Endometrial microvascular endothelial cells (primary cell): Measurements from ENCODE around the gene CLDN16. TPM values are rescaled to one million over a fixed set of nuclear protein-coding genes. Genes with fewer than 3 reads are reported as not detected.

Experiments used
- in situ Hi-C: cut with HindIII; loops from 2 replicates; pipeline ENCODE4 v1.10.0; 2017; ENCODE audit warnings: low sequenced_read_pairs, low pct_unique_long_range_greater_than_20kb; ENCODE audit errors: inconsistent ontology term
- total RNA-seq: library from RNA; depleted of rRNA; stranded (reverse); fragments of >200 nt; gene quantifications from one replicate; pipeline ENCODE4 v1.2.3, GENCODE V29; 2015; ENCODE audit errors: inconsistent ontology term

Gene CLDN16
- not detected for total RNA-seq

GRCh38 chr3:190387578-190388213 lies at the start of gene CLDN16:
TSS of gene CLDN16 (plus strand) at chr3:190388163. CDS start at chr3:190388330, 167 bp downstream.
- in situ Hi-C loops = no loop called here

GRCh38 chr3:190338717-190339116 lies 49.2 kb upstream of the CLDN16 start:
- in situ Hi-C loops = no loop called here

- in situ Hi-C loops = no loop called here
These were observed 48.8 kb upstream of the CLDN16 start for GRCh38 chr3:190339130-190339529.

- in situ Hi-C loops = no loop called here
These were observed 47.9 kb upstream of the CLDN16 start for GRCh38 chr3:190340071-190340470.

GRCh38 chr3:190345027-190345821 lies 42.7 kb upstream of the CLDN16 start:
- in situ Hi-C loops = no loop called here

GRCh38 chr3:190345878-190346277 lies 42.1 kb upstream of the CLDN16 start:
- in situ Hi-C loops = no loop called here

GRCh38 chr3:190346541-190346940 lies 41.4 kb upstream of the CLDN16 start:
- in situ Hi-C loops = no loop called here

GRCh38 chr3:190352861-190353457 lies 35.0 kb upstream of the CLDN16 start:
- in situ Hi-C loops = no loop called here

- in situ Hi-C loops = no loop called here
These were observed 31.7 kb upstream of the CLDN16 start for GRCh38 chr3:190356246-190356645.

- in situ Hi-C loops = no loop called here
These were observed 30.5 kb upstream of the CLDN16 start for GRCh38 chr3:190357468-190357867.

- in situ Hi-C loops = no loop called here
These were observed 28.1 kb upstream of the CLDN16 start for GRCh38 chr3:190359813-190360212.

- in situ Hi-C loops = no loop called here
These were observed 27.7 kb upstream of the CLDN16 start for GRCh38 chr3:190360228-190360627.

- in situ Hi-C loops = no loop called here
These were observed 26.2 kb upstream of the CLDN16 start for GRCh38 chr3:190361791-190362190.

GRCh38 chr3:190362258-190362657 lies 25.7 kb upstream of the CLDN16 start:
- in situ Hi-C loops = no loop called here

- in situ Hi-C loops = no loop called here
These were observed 21.8 kb upstream of the CLDN16 start for GRCh38 chr3:190366133-190366532.

GRCh38 chr3:190368881-190369280 lies 19.1 kb upstream of the CLDN16 start:
- in situ Hi-C loops = no loop called here

GRCh38 chr3:190369668-190370295 lies 18.2 kb upstream of the CLDN16 start:
- in situ Hi-C loops = no loop called here

GRCh38 chr3:190370369-190370768 lies 17.6 kb upstream of the CLDN16 start:
- in situ Hi-C loops = no loop called here

- in situ Hi-C loops = no loop called here
These were observed 16.8 kb upstream of the CLDN16 start for GRCh38 chr3:190371152-190371551.

GRCh38 chr3:190375246-190375645 lies 12.7 kb upstream of the CLDN16 start:
- in situ Hi-C loops = no loop called here
